DND-41 (cell line): ENCODE results near the gene KCNK3.
"Not testable (repeated sequence)": the region's sequence is repeated elsewhere in the genome, so short reads cannot be mapped to it uniquely, and the experiment has no call there.

Experiments used
- ATAC-seq: fragments of 200-7000 bp; cut with Tn5 transposase; 3 replicates; pipeline ENCODE4 v1.9.1; 2021; ENCODE audit warnings: low read depth; ENCODE audit not compliant: insufficient read depth
- DNase-seq: peaks from one replicate; pipeline ENCODE4 v3.0.0-alpha.2; 2020
- H2AFZ ChIP-seq: 2 replicates; pipeline ENCODE4 v1.6.0; 2012; ENCODE audit warnings: low read depth, low read length
- H3K27ac ChIP-seq: 2 replicates; pipeline ENCODE4 v1.5.1; 2012; ENCODE audit warnings: low read length, inconsistent platforms
- H3K27me3 ChIP-seq: fragments of 200-600 bp; sonication (generic); 2 replicates; pipeline ENCODE4 v1.6.0; 2012; ENCODE audit warnings: low read length, mild to moderate bottlenecking, inconsistent platforms; ENCODE audit not compliant: insufficient read depth, poor library complexity
- H3K36me3 ChIP-seq: 2 replicates; pipeline ENCODE4 v1.5.1; 2012; ENCODE audit warnings: low read length, inconsistent platforms; ENCODE audit not compliant: insufficient read depth
- H3K4me1 ChIP-seq: 2 replicates; pipeline ENCODE4 v1.5.1; 2012; ENCODE audit warnings: mild to moderate bottlenecking, low read length; ENCODE audit not compliant: insufficient read depth
- H3K4me2 ChIP-seq: 2 replicates; pipeline ENCODE4 v1.6.0; 2012; ENCODE audit warnings: mild to moderate bottlenecking, moderate library complexity, low read length, inconsistent platforms; ENCODE audit not compliant: insufficient read depth
- H3K4me3 ChIP-seq, 2 experiments: fragments of 200-600 bp in 1 of 2; shearing (Covaris generic) in 1 of 2; 2 replicates each; pipeline ENCODE4 v1.5.1; 2012 to 2016; ENCODE audit warnings: inconsistent platforms in 2 of 2, low read length in 2 of 2, mild to moderate bottlenecking in 2 of 2, low read depth in 1 of 2, moderate library complexity in 1 of 2
- H3K79me2 ChIP-seq: 2 replicates; pipeline ENCODE4 v1.6.0; 2012; ENCODE audit warnings: low read length, inconsistent platforms; ENCODE audit not compliant: insufficient read depth
- H3K9ac ChIP-seq: 2 replicates; pipeline ENCODE4 v1.6.0; 2012; ENCODE audit warnings: low read depth, mild to moderate bottlenecking, inconsistent platforms, low read length, moderate library complexity
- H3K9me3 ChIP-seq: 2 replicates; pipeline ENCODE4 v1.5.1; 2012; ENCODE audit warnings: low read length, moderate library complexity, mild to moderate bottlenecking, inconsistent platforms; ENCODE audit not compliant: insufficient read depth, severe bottlenecking
- H4K20me1 ChIP-seq: 2 replicates; pipeline ENCODE4 v1.6.0; 2012; ENCODE audit warnings: low read length; ENCODE audit not compliant: insufficient read depth
- CTCF ChIP-seq: IDR thresholded peaks from 2 replicates; pipeline ENCODE4 v1.5.1; 2012; ENCODE audit warnings: borderline replicate concordance, low read length, moderate library complexity, mild to moderate bottlenecking; ENCODE audit not compliant: poor library complexity, severe bottlenecking; ENCODE audit errors: extremely low read depth
- EZH2 ChIP-seq: IDR thresholded peaks from 3 replicates; pipeline ENCODE4 v1.6.1; 2012; ENCODE audit warnings: borderline replicate concordance, low read depth, mild to moderate bottlenecking, moderate library complexity, low read length, inconsistent platforms; ENCODE audit not compliant: severe bottlenecking

The KCNK3 gene

GRCh38 chr2:26745609-26746327 lies 53.2 kb downstream of the KCNK3 start:
- TF ChIP-seq EZH2 = no peak
- peak; percentile 89 for TF ChIP-seq CTCF
- no peak overlapping the region for H3K9ac ChIP-seq
- no peak overlapping the region for H3K4me2 ChIP-seq
- 0 out of 2 replicates have a peak, but pooled peaks cover 2% of the 10 kb centered on the region for H4K20me1 ChIP-seq
- H3K4me1 ChIP-seq = no peaks in the 10 kb centered on the region
- no peaks in the 10 kb centered on the region for H3K27me3 ChIP-seq
- no peak overlapping the region for H3K27ac ChIP-seq
- DNase-seq (peak; percentile 82), ATAC-seq (peak; percentile 92)
- no peaks in the 10 kb centered on the region for H3K36me3 ChIP-seq
- no peaks in the 10 kb centered on the region for H3K9me3 ChIP-seq
- H2AFZ ChIP-seq = no peak overlapping the region
- no peak overlapping the region for H3K4me3 ChIP-seq
- H3K79me2 ChIP-seq = no peaks in the 10 kb centered on the region

- ATAC-seq (no peak), DNase-seq (no peak)
- Histone ChIP-seq H4K20me1 (0 out of 2 replicates have a peak, but pooled peaks cover 2% of the 10 kb centered on the region), H3K4me2 (no peak overlapping the region), H3K27ac (no peak overlapping the region), H3K27me3 (no peaks in the 10 kb centered on the region), H3K36me3 (no peaks in the 10 kb centered on the region), H3K4me1 (no peaks in the 10 kb centered on the region), H2AFZ (no peak overlapping the region), H3K79me2 (no peaks in the 10 kb centered on the region), H3K9me3 (no peaks in the 10 kb centered on the region), H3K4me3 (no peak overlapping the region), H3K9ac (no peak overlapping the region)
- no peak for TF ChIP-seq CTCF
- TF ChIP-seq EZH2 = no peak
These were observed 54.4 kb downstream of the KCNK3 start for GRCh38 chr2:26746934-26747333.

- not testable (repeated sequence) for H3K9ac ChIP-seq, H2AFZ ChIP-seq, H3K27ac ChIP-seq
These were observed 57.4 kb downstream of the KCNK3 start for GRCh38 chr2:26749787-26750420.

GRCh38 chr2:26750467-26750866 lies 57.9 kb downstream of the KCNK3 start:
- H3K27me3 ChIP-seq, H3K4me2 ChIP-seq, H3K27ac ChIP-seq, H3K4me3 ChIP-seq, H3K9me3 ChIP-seq, ATAC-seq, H3K36me3 ChIP-seq, H3K9ac ChIP-seq, H3K4me1 ChIP-seq, DNase-seq, H3K79me2 ChIP-seq, H2AFZ ChIP-seq, H4K20me1 ChIP-seq: not testable (repeated sequence)

More at GRCh38 chr2:26749787-26750420, 57.4 kb downstream of the KCNK3 start:
- H3K27me3 ChIP-seq, DNase-seq, H3K79me2 ChIP-seq, H3K4me3 ChIP-seq, H3K9me3 ChIP-seq, H4K20me1 ChIP-seq, H3K4me1 ChIP-seq, ATAC-seq, H3K4me2 ChIP-seq, H3K36me3 ChIP-seq: not testable (repeated sequence)
